H1 (cell line): ENCODE results near the gene MAPT.

Experiments
- CEBPB ChIP-seq: IDR thresholded peaks from 2 replicates; pipeline ENCODE4 v1.6.1; 2012; ENCODE audit warnings: low read depth, low read length
- EZH2 ChIP-seq: fragments of 200-600 bp; sonication (generic); IDR thresholded peaks from 2 replicates; pipeline ENCODE4 v1.7.1; 2012; ENCODE audit warnings: low read depth, mild to moderate bottlenecking, moderate library complexity, low read length, inconsistent platforms; ENCODE audit not compliant: severe bottlenecking
- GTF2F1 ChIP-seq: IDR thresholded peaks from 2 replicates; pipeline ENCODE4 v1.6.1; 2012; ENCODE audit warnings: low read depth, low read length, improper control_type of control experiment, borderline replicate concordance
- HDAC6 ChIP-seq: IDR thresholded peaks from one replicate; pipeline ENCODE4 v1.7.1; 2012; ENCODE audit warnings: low read depth, mild to moderate bottlenecking, inconsistent platforms, low read length, moderate library complexity
- KDM1A ChIP-seq: fragments of 200-600, 300-600 bp; sonication (generic); IDR thresholded peaks from 2 replicates; pipeline ENCODE4 v1.7.1; 2016; ENCODE audit warnings: mild to moderate bottlenecking, low read length, borderline replicate concordance
- NANOG ChIP-seq: IDR thresholded peaks from 2 replicates; pipeline ENCODE4 v1.6.1; 2011; ENCODE audit warnings: low read length, low read depth, mild to moderate bottlenecking, inconsistent platforms; ENCODE audit not compliant: insufficient read depth, poor library complexity, severe bottlenecking
- POLR2A ChIP-seq, 2 experiments: IDR thresholded peaks; 1 replicate in 1 of 2; 2 replicates in 1 of 2; pipeline ENCODE4 v1.6.1; 2011; ENCODE audit warnings: low read depth in 2 of 2, low read length in 2 of 2, mild to moderate bottlenecking in 2 of 2; ENCODE audit errors: control extremely low read depth in 1 of 2
- POLR2AphosphoS5 ChIP-seq: IDR thresholded peaks from 2 replicates; pipeline ENCODE4 v1.6.1; 2011; ENCODE audit warnings: low read depth, low read length
- RFX5 ChIP-seq: IDR thresholded peaks from 2 replicates; pipeline ENCODE4 v1.6.1; 2011; ENCODE audit warnings: low read depth, low read length, improper control_type of control experiment, borderline replicate concordance
- SIN3A ChIP-seq, 2 experiments: IDR thresholded peaks in 1 of 2; conservative IDR thresholded peaks in 1 of 2; 2 replicates each; pipeline ENCODE4 v1.6.1; 2011 to 2012; ENCODE audit warnings: low read length in 2 of 2, improper control_type of control experiment in 1 of 2, low read depth in 1 of 2, mild to moderate bottlenecking in 1 of 2
- SP1 ChIP-seq: IDR thresholded peaks from 2 replicates; pipeline ENCODE4 v1.6.1; 2011; ENCODE audit warnings: low read depth, low read length
- SP2 ChIP-seq: IDR thresholded peaks from 2 replicates; pipeline ENCODE4 v1.6.1; 2012; ENCODE audit warnings: mild to moderate bottlenecking, low read length, inconsistent platforms
- TF ChIP-seq, protein P1 (sequence below), 3 experiments: IDR thresholded peaks; 1 replicate in 2 of 3; 2 replicates in 1 of 3; pipeline versions ENCODE4 v1.5.1 to v1.6.1; 2011; ENCODE audit warnings: low read length in 3 of 3, mild to moderate bottlenecking in 3 of 3, inconsistent platforms in 2 of 3, low read depth in 1 of 3, moderate library complexity in 1 of 3; ENCODE audit not compliant: insufficient read depth in 1 of 3; ENCODE audit errors: control extremely low read depth in 1 of 3

- no peak for TF ChIP-seq NANOG
- TF ChIP-seq RFX5, result no peak
- no peak for TF ChIP-seq EZH2
- TF ChIP-seq CEBPB, result no peak
- TF ChIP-seq, protein P1, sequence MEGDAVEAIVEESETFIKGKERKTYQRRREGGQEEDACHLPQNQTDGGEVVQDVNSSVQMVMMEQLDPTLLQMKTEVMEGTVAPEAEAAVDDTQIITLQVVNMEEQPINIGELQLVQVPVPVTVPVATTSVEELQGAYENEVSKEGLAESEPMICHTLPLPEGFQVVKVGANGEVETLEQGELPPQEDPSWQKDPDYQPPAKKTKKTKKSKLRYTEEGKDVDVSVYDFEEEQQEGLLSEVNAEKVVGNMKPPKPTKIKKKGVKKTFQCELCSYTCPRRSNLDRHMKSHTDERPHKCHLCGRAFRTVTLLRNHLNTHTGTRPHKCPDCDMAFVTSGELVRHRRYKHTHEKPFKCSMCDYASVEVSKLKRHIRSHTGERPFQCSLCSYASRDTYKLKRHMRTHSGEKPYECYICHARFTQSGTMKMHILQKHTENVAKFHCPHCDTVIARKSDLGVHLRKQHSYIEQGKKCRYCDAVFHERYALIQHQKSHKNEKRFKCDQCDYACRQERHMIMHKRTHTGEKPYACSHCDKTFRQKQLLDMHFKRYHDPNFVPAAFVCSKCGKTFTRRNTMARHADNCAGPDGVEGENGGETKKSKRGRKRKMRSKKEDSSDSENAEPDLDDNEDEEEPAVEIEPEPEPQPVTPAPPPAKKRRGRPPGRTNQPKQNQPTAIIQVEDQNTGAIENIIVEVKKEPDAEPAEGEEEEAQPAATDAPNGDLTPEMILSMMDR (IDR thresholded peaks at IDR 0.05; ENCODE audit: control extremely low read depth in 1 of 3, insufficient read depth in 1 of 3, low read depth in 1 of 3, low read length in 3 of 3), result no peak
- TF ChIP-seq GTF2F1, result no peak
- TF ChIP-seq SP2, result no peak
- no peak for TF ChIP-seq HDAC6
- TF ChIP-seq SP1, result no peak
- no peak for TF ChIP-seq POLR2A (IDR thresholded peaks at IDR 0.05; ENCODE audit: control extremely low read depth in 1 of 2, low read depth in 2 of 2, low read length in 2 of 2)
- TF ChIP-seq POLR2AphosphoS5, result no peak
- TF ChIP-seq SIN3A (conservative IDR thresholded peaks at IDR 0.05 in 1 of 2, IDR thresholded peaks at IDR 0.05 in 1 of 2; ENCODE audit: low read depth in 1 of 2, low read length in 2 of 2), result no peak
- no peak for TF ChIP-seq KDM1A
Measured at GRCh38 chr17:45973099-45973780, 78.9 kb downstream of the MAPT start.
